Ishikawa (cell line): ENCODE results near the gene NLRP1.

Experiments used
- CEBPB ChIP-seq: IDR thresholded peaks from 2 replicates; pipeline ENCODE4 v1.6.1; 2012
- TAF1 ChIP-seq: IDR thresholded peaks from 2 replicates; pipeline ENCODE4 v1.6.1; 2012; ENCODE audit warnings: low read depth, mild to moderate bottlenecking
- ZBTB7A ChIP-seq: IDR thresholded peaks from 2 replicates; pipeline ENCODE4 v1.6.1; 2012; ENCODE audit warnings: low read depth

- TF ChIP-seq CEBPB (no peak), TAF1 (no peak), ZBTB7A (no peak)
Measured at GRCh38 chr17:5544115-5544514, 40.2 kb downstream of the NLRP1 start.
